A673 (cell line): ENCODE results near the gene LCA5. TPM values are rescaled to one million over a fixed set of nuclear protein-coding genes. Genes with fewer than 3 reads are reported as not detected.

Experiments used
- BruUV-seq: library from RNA; stranded (reverse); fragments of 400-500 nt; replicated peaks from 2 replicates; lab custom pipeline; 2021; lab: Mats Ljungman, UMichigan
- CTCF ChIA-PET: fragments of 300-600 bp; sonication (Branson Sonifier 250); formaldehyde crosslinking; loops from one replicate; lab custom pipeline; 2022; ENCODE audit warnings: antibody characterized with exemption; lab: Charles Lee
- POLR2A ChIA-PET: fragments of 300-600 bp; sonication (Branson Sonifier 250); formaldehyde crosslinking; loops from one replicate; lab custom pipeline; 2022; ENCODE audit warnings: antibody characterized with exemption; ENCODE audit not compliant: low non-redundant PET; lab: Charles Lee
- DNase-seq: peaks from one replicate; pipeline ENCODE4 v3.0.0-alpha.2; 2015; ENCODE audit warnings: low spot score
- H3K27ac ChIP-seq: fragments of 200-600 bp; sonication (generic); 2 replicates; pipeline ENCODE4 v1.5.1; 2016; ENCODE audit warnings: mixed run types, low read depth, mild to moderate bottlenecking, mixed read lengths, antibody characterized with exemption, low read length; ENCODE audit not compliant: poor library complexity, severe bottlenecking
- H3K27me3 ChIP-seq: fragments of 200-600 bp; sonication (generic); replicated peaks from 2 replicates; pipeline ENCODE4 v1.6.1; 2017; ENCODE audit warnings: mixed run types, low read depth, mild to moderate bottlenecking, mixed read lengths, antibody characterized with exemption, low read length; ENCODE audit not compliant: insufficient read depth, poor library complexity
- H3K36me3 ChIP-seq: fragments of 200-600 bp; sonication (generic); 2 replicates; pipeline ENCODE4 v1.6.1; 2016; ENCODE audit warnings: mixed run types, mild to moderate bottlenecking, mixed read lengths, antibody characterized with exemption, low read length; ENCODE audit not compliant: insufficient read depth, poor library complexity, severe bottlenecking
- H3K4me1 ChIP-seq: fragments of 200-600 bp; sonication (generic); 2 replicates; pipeline ENCODE4 v1.6.1; 2017; ENCODE audit warnings: mixed run types, mild to moderate bottlenecking, mixed read lengths, antibody characterized with exemption, low read length; ENCODE audit not compliant: insufficient read depth, poor library complexity, severe bottlenecking
- H3K4me3 ChIP-seq: fragments of 200-600 bp; sonication (generic); 2 replicates; pipeline ENCODE4 v1.5.1; 2016; ENCODE audit warnings: low read depth, mixed run types, mild to moderate bottlenecking, mixed read lengths, low read length; ENCODE audit not compliant: poor library complexity, severe bottlenecking
- H3K9me3 ChIP-seq: fragments of 200-600 bp; sonication (generic); 2 replicates; pipeline ENCODE4 v1.6.1; 2016; ENCODE audit warnings: mixed run types, low read depth, mild to moderate bottlenecking, mixed read lengths, antibody characterized with exemption, low read length; ENCODE audit not compliant: poor library complexity, severe bottlenecking
- CTCF ChIP-seq: fragments of 300-800, 200-600 bp; sonication (generic); conservative IDR thresholded peaks from 2 replicates; pipeline ENCODE4 v1.5.1; 2017; ENCODE audit warnings: low read depth, mild to moderate bottlenecking, antibody characterized with exemption, low read length, moderate library complexity, mixed read lengths
- EZH2 ChIP-seq: fragments of 200-600 bp; sonication (generic); IDR thresholded peaks from 2 replicates; pipeline ENCODE4 v1.6.1; 2017; ENCODE audit warnings: borderline replicate concordance, low read depth, mild to moderate bottlenecking, mixed read lengths, antibody characterized with exemption, low read length; ENCODE audit not compliant: poor library complexity, severe bottlenecking
- intact Hi-C: fragments of 100-400 bp; cut with micrococcal nuclease; formaldehyde crosslinking; loops from one replicate; pipeline ENCODE4 v1.10.0; 2022; ENCODE audit not compliant: unreplicated experiment
- total RNA-seq: library from RNA; stranded (reverse); gene quantifications from 2 replicates; pipeline ENCODE4 v1.2.3, GENCODE V29; 2021

The LCA5 gene
- total RNA-seq, 1 experiment from 2014 or later, result 3.5 TPM

- no peak for DNase-seq
- Histone ChIP-seq H3K27me3 (no peaks in the 10 kb centered on the region), H3K4me1 (no peaks in the 10 kb centered on the region), H3K27ac (no peak overlapping the region), H3K36me3 (no peaks in the 10 kb centered on the region), H3K4me3 (no peak overlapping the region), H3K9me3 (no peaks in the 10 kb centered on the region)
- CTCF ChIA-PET, result no interaction called here
- BruUV-seq, result no TSS peak
- POLR2A ChIA-PET, result no interaction called here
- no peak for TF ChIP-seq EZH2
- no peak for TF ChIP-seq CTCF
- intact Hi-C loops, result no loop called here
Observed at GRCh38 chr6:79438030-79438429, 99.2 kb downstream of the LCA5 start.

DNA sequence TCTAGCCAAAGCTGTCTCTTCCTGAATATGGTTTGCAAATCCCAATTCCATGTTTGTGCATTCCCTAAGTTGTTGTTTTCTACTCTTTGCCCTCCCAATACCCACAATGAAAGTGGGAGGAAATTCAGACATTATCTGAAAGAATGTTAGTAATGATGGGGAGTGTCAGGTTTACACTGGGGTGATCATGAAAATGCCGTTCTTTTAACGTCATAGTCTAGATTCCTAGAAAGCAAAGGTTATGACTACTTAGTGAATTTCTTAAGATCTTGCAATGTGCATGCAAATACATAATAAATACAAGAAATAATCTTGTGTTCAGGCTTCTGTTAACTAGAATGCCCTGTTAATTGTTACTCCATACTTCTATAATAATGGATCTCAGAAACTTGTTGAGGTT is 101.0 kb downstream of the LCA5 start:
- Histone ChIP-seq H3K27ac (no peak overlapping the region), H3K36me3 (no peaks in the 10 kb centered on the region), H3K4me1 (no peaks in the 10 kb centered on the region), H3K4me3 (no peak overlapping the region), H3K27me3 (no peaks in the 10 kb centered on the region), H3K9me3 (no peaks in the 10 kb centered on the region)
- BruUV-seq, result no TSS peak
- ChIA-PET POLR2A (no interaction called here), CTCF (no interaction called here)
- intact Hi-C loops, result no loop called here
- no peak for DNase-seq
- TF ChIP-seq CTCF, result no peak
- TF ChIP-seq EZH2, result no peak

DNA sequence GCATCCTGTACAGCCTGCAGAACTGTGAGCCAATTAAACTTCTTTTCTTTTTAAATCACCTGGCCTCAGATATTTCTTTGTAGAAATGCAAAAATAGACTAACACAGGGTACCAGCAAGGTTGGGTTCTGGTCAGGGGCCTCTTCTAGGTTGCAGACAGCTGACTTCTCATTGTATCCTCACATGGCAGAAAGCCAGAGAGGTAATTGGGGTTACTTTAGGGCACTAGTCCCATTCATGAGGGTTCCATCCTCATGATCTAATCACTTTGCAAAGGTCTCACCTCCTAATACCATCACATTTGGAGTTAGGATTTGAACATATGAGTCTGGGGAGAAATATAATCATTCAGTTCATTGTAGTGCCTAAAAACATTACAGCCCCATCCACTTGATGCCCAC is 101.5 kb downstream of the LCA5 start:
- no peak for DNase-seq
- intact Hi-C loops, result no loop called here
- POLR2A ChIA-PET, result no interaction called here
- CTCF ChIA-PET, result no interaction called here
- no TSS peak for BruUV-seq
- H3K4me1 ChIP-seq, result no peaks in the 10 kb centered on the region
- H3K36me3 ChIP-seq, result no peaks in the 10 kb centered on the region
- H3K27ac ChIP-seq, result no peak overlapping the region
- no peaks in the 10 kb centered on the region for H3K9me3 ChIP-seq
- no peak overlapping the region for H3K4me3 ChIP-seq
- H3K27me3 ChIP-seq, result no peaks in the 10 kb centered on the region
- TF ChIP-seq CTCF, result no peak
- no peak for TF ChIP-seq EZH2

Other genes with a start within 250 kb of the LCA5 start
- 12.0 and 13.5 TPM in 2 replicates for gene SH3BGRL2, start 93.9 kb upstream of the LCA5 start, total RNA-seq